Hypothalamus (tissue), 51 donors: ENCODE measurements around the gene DNAH5.

ENCODE experiments used
- DNase-seq, 51 donors: peaks; one replicate each; lab custom pipeline; 2025; lab: John Stamatoyannopoulos, UW

DNAH5 gene

DNA sequence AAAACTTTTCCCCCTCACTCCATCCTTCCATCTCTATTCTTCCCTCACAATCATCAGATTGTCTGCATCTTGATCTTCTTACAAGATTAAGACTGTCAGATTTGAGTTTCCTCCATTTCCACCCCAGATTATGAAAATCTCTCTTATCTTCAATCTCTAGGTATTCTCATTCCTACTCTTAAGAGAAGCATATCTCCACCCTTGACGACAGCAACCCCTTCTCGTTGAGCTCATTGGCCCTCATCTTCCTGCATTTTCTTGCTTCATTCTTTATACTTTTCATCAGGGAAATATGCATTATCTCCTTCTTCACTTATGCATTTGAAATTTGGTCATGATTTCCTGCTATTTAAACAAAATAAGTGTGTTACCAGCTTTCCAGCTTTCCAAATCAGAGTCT is 301.3 kb downstream of the DNAH5 start:
- DNase-seq, result no peak
